GM12878 (cell line): ENCODE data around the gene EFHC1. TPM values are rescaled to one million over a fixed set of nuclear protein-coding genes. Genes with fewer than 3 reads are reported as not detected.

ENCODE experiments used
- ATAC-seq: fragments of 200-7000 bp; cut with Tn5 transposase; 3 replicates; pipeline ENCODE4 v1.9.1; 2020; ENCODE audit warnings: mild to moderate bottlenecking, moderate library complexity
- BruUV-seq: library from RNA; stranded (reverse); fragments of 400-500 nt; replicated peaks from 2 replicates; lab custom pipeline; 2021; lab: Mats Ljungman, UMichigan
- CTCF ChIA-PET: fragments of 300-600 bp; sonication (Branson Sonifier 250); formaldehyde crosslinking; extraction: SDS; loops from one replicate; lab custom pipeline; 2021; ENCODE audit warnings: inconsistent platforms; lab: Yijun Ruan, JAX
- POLR2A ChIA-PET: fragments of 350-600 bp; formaldehyde crosslinking; extraction: SDS; loops from one replicate; lab custom pipeline; 2021; ENCODE audit warnings: inconsistent platforms; lab: Charles Lee
- RAD21 ChIA-PET: fragments of 300-600 bp; sonication (Branson Sonifier 250); formaldehyde crosslinking; loops from one replicate; lab custom pipeline; 2023; ENCODE audit warnings: antibody characterized with exemption; ENCODE audit not compliant: unreplicated experiment; lab: Charles Lee
- SMC1A ChIA-PET: fragments of 300-600 bp; sonication (Branson Sonifier 250); formaldehyde crosslinking; loops from one replicate; lab custom pipeline; 2023; ENCODE audit not compliant: unreplicated experiment, uncharacterized antibody; lab: Charles Lee
- DNase-seq: peaks from one replicate; pipeline ENCODE4 v3.0.0-alpha.2; 2011; ENCODE audit warnings: low read depth, low spot score
- FAIRE-seq: peaks from 3 replicates; lab custom pipeline; 2011; peaks lifted over from hg19 to GRCh38; lab: Jason Lieb, UNC
- H2AFZ ChIP-seq: 2 replicates; pipeline ENCODE4 v1.6.0; 2011; ENCODE audit warnings: low read depth, low read length, control low read depth; ENCODE audit not compliant: control insufficient read depth
- H3K27ac ChIP-seq: 2 replicates; pipeline ENCODE4 v1.5.1; 2011; ENCODE audit warnings: control low read depth; ENCODE audit not compliant: control insufficient read depth, insufficient read depth
- H3K27me3 ChIP-seq, 2 experiments: replicated peaks in 1 of 2; 2 replicates each; pipeline versions ENCODE4 v1.6.0 to v1.6.1; 2011; ENCODE audit warnings: low read length in 1 of 2; ENCODE audit not compliant: control insufficient read depth in 2 of 2, insufficient read depth in 2 of 2
- H3K36me3 ChIP-seq, 2 experiments: 2 replicates each; pipeline ENCODE4 v1.5.1; 2011; ENCODE audit warnings: low read length in 1 of 2; ENCODE audit not compliant: control insufficient read depth in 2 of 2, insufficient read depth in 2 of 2
- H3K4me1 ChIP-seq: 2 replicates; pipeline ENCODE4 v1.6.1; 2011; ENCODE audit warnings: mild to moderate bottlenecking, low read length, moderate library complexity, mixed read lengths; ENCODE audit not compliant: control insufficient read depth, insufficient read depth
- H3K4me2 ChIP-seq: 2 replicates; pipeline ENCODE4 v1.6.0; 2011; ENCODE audit warnings: control low read depth; ENCODE audit not compliant: control insufficient read depth, insufficient read depth
- H3K4me3 ChIP-seq: fragments of 200-600 bp; sonication (generic); 2 replicates; pipeline ENCODE4 v1.5.1; 2016
- H3K79me2 ChIP-seq: 2 replicates; pipeline ENCODE4 v1.6.0; 2011; ENCODE audit warnings: low read length; ENCODE audit not compliant: control insufficient read depth, insufficient read depth
- H3K9ac ChIP-seq: 2 replicates; pipeline ENCODE4 v1.8.0; 2011; ENCODE audit warnings: low read length, control low read depth, mixed read lengths; ENCODE audit not compliant: control insufficient read depth, insufficient read depth
- H3K9me3 ChIP-seq: replicated peaks from 3 replicates; pipeline ENCODE4 v1.5.1; 2011; ENCODE audit warnings: mild to moderate bottlenecking, low read length; ENCODE audit not compliant: control insufficient read depth, insufficient read depth
- H4K20me1 ChIP-seq: 2 replicates; pipeline ENCODE4 v1.6.0; 2011; ENCODE audit not compliant: control insufficient read depth, insufficient read depth
- BACH1 ChIP-seq: fragments of 450-650 bp; IDR thresholded peaks from 2 replicates; pipeline ENCODE4 v1.6.1; 2017; ENCODE audit warnings: mild to moderate bottlenecking, borderline replicate concordance
- BCL11A ChIP-seq: IDR thresholded peaks from 2 replicates; pipeline ENCODE4 v1.6.1; 2011; ENCODE audit warnings: low read depth, low read length
- BRCA1 ChIP-seq: IDR thresholded peaks from 2 replicates; pipeline ENCODE4 v1.6.1; 2011; ENCODE audit warnings: low read depth, low read length, improper control_type of control experiment
- CBX3 ChIP-seq: fragments of 200-600 bp; sonication (generic); IDR thresholded peaks from 2 replicates; pipeline ENCODE4 v1.6.1; 2016; ENCODE audit warnings: low read depth, borderline replicate concordance
- CBX5 ChIP-seq: sonication (generic); IDR thresholded peaks from 2 replicates; pipeline ENCODE4 v1.6.1; 2016; ENCODE audit warnings: low read depth, moderate library complexity, mild to moderate bottlenecking, inconsistent platforms
- CREM ChIP-seq: IDR thresholded peaks from 2 replicates; pipeline ENCODE4 v1.6.1; 2014; ENCODE audit warnings: antibody characterized with exemption, low read depth
- HDAC2 ChIP-seq: fragments of 200-600 bp; sonication (generic); IDR thresholded peaks from 2 replicates; pipeline ENCODE4 v1.6.1; 2017
- NFYB ChIP-seq: IDR thresholded peaks from 2 replicates; pipeline ENCODE4 v1.6.1; 2011; ENCODE audit warnings: low read depth, mild to moderate bottlenecking, low read length, improper control_type of control experiment, moderate library complexity; ENCODE audit not compliant: insufficient read depth
- PAX8 ChIP-seq: fragments of 450-650 bp; IDR thresholded peaks from 2 replicates; pipeline ENCODE4 v1.6.1; 2017; ENCODE audit warnings: mild to moderate bottlenecking, moderate library complexity
- REST ChIP-seq: IDR thresholded peaks from 2 replicates; pipeline ENCODE4 v1.6.1; 2012; ENCODE audit warnings: mild to moderate bottlenecking, low read depth, low read length
- ZNF207 ChIP-seq: fragments of 450-650 bp; IDR thresholded peaks from 2 replicates; pipeline ENCODE4 v1.6.1; 2014; ENCODE audit warnings: antibody characterized with exemption, mild to moderate bottlenecking, borderline replicate concordance
- ZNF687 ChIP-seq: fragments of 450-650 bp; IDR thresholded peaks from 2 replicates; pipeline ENCODE4 v1.6.1; 2017; ENCODE audit warnings: mild to moderate bottlenecking, moderate library complexity
- WGBS: methylation state at CpG from one replicate; pipeline ENCODE4 v1.1.6; 2016; ENCODE audit warnings: low lambda C conversion rate; ENCODE audit not compliant: insufficient replicate concordance, insufficient coverage; ENCODE audit errors: missing lambda C conversion rate; 5-methylcytosine and 5-hydroxymethylcytosine counted together
- in situ Hi-C: fragments of 300-500 bp; cut with MboI; formaldehyde crosslinking; loops from 9 replicates; pipeline ENCODE4 v1.14.3; 2018; ENCODE audit warnings: mixed read lengths
- intact Hi-C: fragments of 100-400 bp; cut with micrococcal nuclease; formaldehyde crosslinking; loops from one replicate; pipeline ENCODE4 v1.14.2; 2022; ENCODE audit not compliant: unreplicated experiment
- polyA plus RNA-seq, 11 experiments: library from polyadenylated mRNA; depleted of rRNA in 4 of 11; unstranded in 6 of 11; stranded (reverse) in 5 of 11; fragments of >200 nt; fragmentation: Nextera tagmentation in 4 of 11; fragmentation: Illumina TruSeq in 1 of 11; extraction: Ambion mirVana in 4 of 11; extraction: Trizol in 1 of 11; gene quantifications; 1 replicate in 1 of 11; 2 replicates in 10 of 11; pipeline versions ENCODE4 v1.2.1 to v1.2.3, GENCODE V29; 2011 to 2016; ENCODE audit warnings: inconsistent platforms in 2 of 11, missing spikeins in 2 of 11, low read depth in 1 of 11
- total RNA-seq, 4 experiments: library from RNA; depleted of rRNA in 3 of 4; stranded (reverse); fragments of >200 nt in 3 of 4; fragmentation: Illumina TruSeq in 1 of 4; extraction: Trizol in 1 of 4; gene quantifications; 2 replicates each; pipeline versions ENCODE4 v1.2.1 to v1.2.3, GENCODE V29; 2013 to 2021

The EFHC1 gene
- total and polyA plus RNA-seq, 10 of the 15 experiments (the other 5 are each of a cell fraction or from before 2014, with no cell fraction given), result 5.5 to 14.5 (median 8.8) TPM

GRCh38 chr6:52540286-52540902 lies 120.3 kb downstream of the EFHC1 start (continued):
- no peak for TF ChIP-seq ZNF207
- TF ChIP-seq NFYB, result no peak

GRCh38 chr6:52541135-52541534 lies 121.0 kb downstream of the EFHC1 start:
- ATAC-seq (no peak), FAIRE-seq (no peak), DNase-seq (no peak)
- no peaks in the 10 kb centered on the region for H4K20me1 ChIP-seq
- intact Hi-C loops, result no loop called here
- H3K27ac ChIP-seq, result no peak overlapping the region
- SMC1A ChIA-PET, result interaction anchor here (1.0 to 1.5 kb wide), 2 partner anchors 34 to 122 kb away, joined by 3 to 5 read pairs; no protein-coding TSS in a partner anchor
- RAD21 ChIA-PET, result no interaction called here
- no peak overlapping the region for H3K4me3 ChIP-seq
- no peaks in the 10 kb centered on the region for H3K9me3 ChIP-seq
- H3K36me3 ChIP-seq, result no peaks in the 10 kb centered on the region
- WGBS, result 98% methylated on average over 6 of the region's 6 CpGs
- no peak overlapping the region for H3K9ac ChIP-seq
- BruUV-seq, result no TSS peak
- no peak for TF ChIP-seq HDAC2
- TF ChIP-seq BRCA1, result no peak
- TF ChIP-seq ZNF687, result no peak
- TF ChIP-seq BCL11A, result no peak
- no peak for TF ChIP-seq BACH1
- no peak for TF ChIP-seq CBX3
- TF ChIP-seq REST, result no peak
- no peak for TF ChIP-seq PAX8
- no peak for TF ChIP-seq CREM
- TF ChIP-seq CBX5, result no peak
- peaks cover 34% of the 10 kb centered on the region for H3K4me1 ChIP-seq
- H3K79me2 ChIP-seq, result peaks cover 20% of the 10 kb centered on the region
- in situ Hi-C loops, result no loop called here
- CTCF ChIA-PET, result interaction anchor here (0.7 kb wide), 1 partner anchor 124 kb away, joined by 3 read pairs; no protein-coding TSS in a partner anchor
- no peaks in the 10 kb centered on the region for H3K27me3 ChIP-seq
- no peak overlapping the region for H3K4me2 ChIP-seq
- H2AFZ ChIP-seq, result no peak overlapping the region
- POLR2A ChIA-PET, result no interaction called here
